K562 (cell line): ENCODE measurements around the gene TESK1. TPM values are rescaled to one million over a fixed set of nuclear protein-coding genes. Genes with fewer than 3 reads are reported as not detected.

Source experiments
- ATAC-seq: fragments of 200-7000 bp; cut with Tn5 transposase; 3 replicates; pipeline ENCODE4 v1.9.1; 2020; ENCODE audit warnings: moderate library complexity
- BruUV-seq: library from RNA; stranded (reverse); fragments of 400-500 nt; replicated peaks from 2 replicates; lab custom pipeline; 2021; lab: Mats Ljungman, UMichigan
- CTCF ChIA-PET: fragments of 300-600 bp; formaldehyde crosslinking; extraction: SDS; loops from one replicate; lab custom pipeline; 2021; ENCODE audit warnings: low intra/inter-chr PET ratio; lab: Yijun Ruan, JAX
- POLR2A ChIA-PET: fragments of 300-600, 350-650 bp; sonication (Branson Sonifier 250); formaldehyde crosslinking; extraction: SDS; loops from one replicate; lab custom pipeline; 2021; ENCODE audit warnings: antibody characterized with exemption, inconsistent platforms; lab: Yijun Ruan, JAX
- DNase-seq, 4 experiments: peaks; one replicate each; pipeline versions ENCODE4 v3.0.0 to v3.0.0-alpha.2; 2011 to 2018; ENCODE audit warnings: low spot score in 3 of 4, mixed read lengths in 3 of 4; ENCODE audit errors: extremely low read depth in 1 of 4
- FAIRE-seq: peaks from 2 replicates; lab custom pipeline; 2011; peaks lifted over from hg19 to GRCh38; lab: Jason Lieb, UNC
- H2AFZ ChIP-seq: 2 replicates; pipeline ENCODE4 v1.6.0; 2011; ENCODE audit warnings: low read depth, low read length, control low read depth, inconsistent platforms
- H3K27ac ChIP-seq: fragments of 200-600 bp; 3 replicates; pipeline ENCODE4 v1.8.0; 2011; ENCODE audit warnings: low read depth, mild to moderate bottlenecking, control low read depth, inconsistent platforms, low read length, moderate library complexity, mixed read lengths; ENCODE audit errors: extremely low read depth
- H3K27me3 ChIP-seq, 2 experiments: fragments of 300-600 bp in 1 of 2; 2 replicates in 1 of 2; 3 replicates in 1 of 2; pipeline versions ENCODE4 v1.6.0 to v1.8.0; 2011; ENCODE audit warnings: inconsistent platforms in 2 of 2, low read length in 2 of 2, mild to moderate bottlenecking in 1 of 2, mixed read lengths in 1 of 2, moderate library complexity in 1 of 2; ENCODE audit not compliant: control insufficient read depth in 2 of 2, insufficient read depth in 2 of 2
- H3K36me3 ChIP-seq: fragments of 300-600 bp; 3 replicates; pipeline ENCODE4 v1.8.0; 2011; ENCODE audit warnings: mild to moderate bottlenecking, low read length, inconsistent platforms; ENCODE audit not compliant: control insufficient read depth, insufficient read depth
- H3K4me1 ChIP-seq, 2 experiments: fragments of 200-600 bp in 1 of 2; replicated peaks in 1 of 2; 2 replicates in 1 of 2; 3 replicates in 1 of 2; pipeline versions ENCODE4 v1.5.1 to v1.8.0; 2011; ENCODE audit warnings: inconsistent platforms in 2 of 2, low read length in 2 of 2, mild to moderate bottlenecking in 1 of 2, mixed read lengths in 1 of 2, moderate library complexity in 1 of 2; ENCODE audit not compliant: control insufficient read depth in 2 of 2, insufficient read depth in 2 of 2
- H3K4me2 ChIP-seq: 2 replicates; pipeline ENCODE4 v1.6.1; 2011; ENCODE audit warnings: low read length, control low read depth, inconsistent platforms, mixed read lengths; ENCODE audit not compliant: insufficient read depth
- H3K4me3 ChIP-seq: fragments of 200-600 bp; sonication (generic), shearing (Covaris generic); 2 replicates; pipeline ENCODE4 v1.5.1; 2016; ENCODE audit warnings: control low read depth, inconsistent platforms
- H3K79me2 ChIP-seq: fragments of 200-600 bp; 3 replicates; pipeline ENCODE4 v1.8.0; 2011; ENCODE audit warnings: low read length, inconsistent platforms; ENCODE audit not compliant: control insufficient read depth, insufficient read depth
- H3K9ac ChIP-seq, 2 experiments: 2 replicates each; pipeline versions ENCODE4 v1.6.0 to v1.6.1; 2011; ENCODE audit warnings: low read depth in 2 of 2, low read length in 2 of 2, control low read depth in 1 of 2, inconsistent platforms in 1 of 2, mild to moderate bottlenecking in 1 of 2, mixed read lengths in 1 of 2; ENCODE audit not compliant: insufficient read depth in 1 of 2
- H3K9me1 ChIP-seq: one replicate; pipeline ENCODE4 v1.6.0; 2011; ENCODE audit warnings: inconsistent platforms, mild to moderate bottlenecking, low read length, moderate library complexity; ENCODE audit not compliant: control insufficient read depth, insufficient read depth
- H3K9me3 ChIP-seq: replicated peaks from 2 replicates; pipeline ENCODE4 v1.5.1; 2011; ENCODE audit warnings: low read depth, low read length, inconsistent platforms; ENCODE audit not compliant: control insufficient read depth, insufficient read depth
- H4K20me1 ChIP-seq: replicated peaks from 2 replicates; pipeline ENCODE4 v1.6.1; 2011; ENCODE audit warnings: low read length, inconsistent platforms, mixed read lengths; ENCODE audit not compliant: control insufficient read depth, insufficient read depth
- BCL6 ChIP-seq: fragments of 250-450 bp; sonication (Bioruptor Pico); IDR thresholded peaks from 2 replicates; pipeline ENCODE4 v1.4.0; 2020
- CREBBP ChIP-seq: IDR thresholded peaks from one replicate; pipeline ENCODE4 v1.6.1; 2012; ENCODE audit warnings: low read depth, mild to moderate bottlenecking, control low read depth, inconsistent platforms, low read length
- HDAC2 ChIP-seq: fragments of 450-650 bp; IDR thresholded peaks from 2 replicates; pipeline ENCODE4 v1.6.1; 2016; ENCODE audit warnings: mild to moderate bottlenecking
- MAFK ChIP-seq: IDR thresholded peaks from 2 replicates; pipeline ENCODE4 v1.6.1; 2011; ENCODE audit warnings: low read length, improper control_type of control experiment
- PHB ChIP-seq: fragments of 250-450 bp; sonication (Bioruptor Pico); IDR thresholded peaks from 2 replicates; pipeline ENCODE4 v1.5.0; 2021
- PRPF4 ChIP-seq: fragments of 200-400 bp; formaldehyde crosslinking; IDR thresholded peaks from one replicate; pipeline ENCODE4 v1.6.1; 2017; ENCODE audit warnings: low read length, low read depth, mild to moderate bottlenecking; ENCODE audit not compliant: insufficient read depth, poor library complexity, severe bottlenecking
- RFX7 ChIP-seq: fragments of 250-450 bp; sonication (Bioruptor Pico); IDR thresholded peaks from 2 replicates; pipeline ENCODE4 v1.5.1; 2021; ENCODE audit warnings: mild to moderate bottlenecking
- TCF3 ChIP-seq: sonication (generic); formaldehyde crosslinking; IDR thresholded peaks from 2 replicates; pipeline ENCODE4 v1.4.0; 2020; ENCODE audit warnings: mild to moderate bottlenecking, missing genetic modification reagents
- ZNF445 ChIP-seq: fragments of 250-450 bp; sonication (Bioruptor Pico); IDR thresholded peaks from 2 replicates; pipeline ENCODE4 v1.4.0; 2020; ENCODE audit warnings: low read depth, mild to moderate bottlenecking, moderate library complexity
- WGBS: fragments of 100-300 bp; shearing (Covaris generic); methylation state at CpG from one replicate; pipeline ENCODE4 v1.1.6; 2016; ENCODE audit warnings: low coverage, mixed read lengths; ENCODE audit not compliant: insufficient coverage; ENCODE audit errors: missing lambda C conversion rate; 5-methylcytosine and 5-hydroxymethylcytosine counted together
- in situ Hi-C: fragments of 300-500 bp; cut with MboI; formaldehyde crosslinking; loops from 4 replicates; pipeline ENCODE4 v1.15.0; 2018; ENCODE audit warnings: inconsistent platforms, mixed read lengths
- intact Hi-C: fragments of 100-400 bp; cut with micrococcal nuclease; formaldehyde crosslinking; loops from 2 replicates; pipeline ENCODE4 v1.14.2; 2022
- polyA plus RNA-seq, 8 experiments: library from polyadenylated mRNA; depleted of rRNA in 4 of 8; stranded (reverse) in 5 of 8; unstranded in 3 of 8; fragments of >200 nt; fragmentation: Nextera tagmentation in 2 of 8; fragmentation: Illumina TruSeq in 1 of 8; extraction: Ambion mirVana in 2 of 8; extraction: Trizol in 1 of 8; gene quantifications; 2 replicates each; pipeline versions ENCODE4 v1.2.1 to v1.2.3, GENCODE V29; 2011 to 2014; ENCODE audit warnings: inconsistent platforms in 1 of 8, missing spikeins in 1 of 8
- total RNA-seq, 7 experiments: library from RNA; depleted of rRNA in 6 of 7; stranded (reverse); fragments of >200 nt in 6 of 7; fragmentation: Illumina TruSeq in 2 of 7; extraction: Trizol in 2 of 7; gene quantifications; 2 replicates each; pipeline versions ENCODE4 v1.2.1 to v1.2.3, GENCODE V29; 2011 to 2021; ENCODE audit warnings: low replicate concordance in 1 of 7

The TESK1 gene
- total and polyA plus RNA-seq, 9 of the 15 experiments (the other 6 are each of a cell fraction or from before 2014, with no cell fraction given): 0.07 to 10.4 (median 4.1) TPM

DNA sequence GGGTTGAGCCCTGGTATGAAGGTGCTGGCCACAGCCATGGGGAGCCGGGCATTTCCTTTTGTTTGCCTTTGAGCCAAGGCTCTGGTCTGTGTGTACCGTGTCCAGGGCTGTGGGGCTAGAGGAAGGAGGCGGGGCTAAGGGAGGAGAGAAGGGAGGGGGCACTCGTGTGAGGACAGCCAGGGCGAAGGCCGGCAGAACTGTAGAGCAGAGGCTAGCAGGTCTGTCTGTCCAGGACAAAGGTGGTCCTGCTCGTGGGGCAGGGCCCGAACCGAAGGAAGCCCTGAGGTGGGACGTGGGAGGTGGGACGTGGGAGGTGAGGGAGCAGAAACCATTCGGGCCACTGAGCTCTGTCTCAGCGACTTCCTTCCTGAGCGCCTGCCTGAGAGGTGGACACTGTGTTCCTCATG, 41.3 kb upstream of the TESK1 start:
- Histone ChIP-seq H3K36me3 (no peaks in the 10 kb centered on the region), H3K9me1 (no peaks in the 10 kb centered on the region), H2AFZ (peak overlapping the region; percentile 70), H3K4me3 (no peak overlapping the region), H3K27ac (no peak overlapping the region), H3K9me3 (no peaks in the 10 kb centered on the region)
- no TSS peak for BruUV-seq
- ChIA-PET POLR2A (interaction anchor here (0.6 kb wide), 2 partner anchors 13 kb away, joined by 4 read pairs; no protein-coding TSS in a partner anchor), CTCF (no interaction called here)
- intact Hi-C loops: no loop called here
- ATAC-seq (peak; percentile 91), DNase-seq (peak; percentile 23 to 38 (median 31))
- no peak for TF ChIP-seq HDAC2
- no peak for TF ChIP-seq PHB (CRISPR knock-in tag)
- TF ChIP-seq RFX7 (CRISPR knock-in tag): no peak
- TF ChIP-seq BCL6: no peak
- TF ChIP-seq MAFK: no peak
- no peak for TF ChIP-seq ZNF445 (CRISPR knock-in tag)
- TF ChIP-seq PRPF4: no peak
- TF ChIP-seq TCF3 (CRISPR knock-in tag): no peak
- TF ChIP-seq CREBBP: no peak
- TF ChIP-seq, all 486 proteins: peak for 0
- Histone ChIP-seq H3K4me2 (peak overlapping the region; percentile 37), H4K20me1 (no peaks in the 10 kb centered on the region), H3K9ac (peak overlapping the region in 1 of 2 experiments; percentile 78; a peak in 2 of 4 replicates), H3K27me3 (no peaks in the 10 kb centered on the region), H3K4me1 (peaks cover 0 to 4% of the 10 kb centered on the region in 2 experiments; a peak in 2 of 5 replicates), H3K79me2 (no peaks in the 10 kb centered on the region)
- 17% methylated on average over 8 of the region's 14 CpGs for WGBS
- FAIRE-seq: no peak
- in situ Hi-C loops: loop anchor here (25.0 kb wide), 1 partner anchor 676 kb away; a partner anchor contains a TSS
